H9 (cell line): ENCODE measurements around the gene ACAD8. TPM values are rescaled to one million over a fixed set of nuclear protein-coding genes. Genes with fewer than 3 reads are reported as not detected.

Experiments
- DNase-seq: peaks from one replicate; pipeline ENCODE4 v3.0.0-alpha.2; 2017
- H2AFZ ChIP-seq: one replicate; pipeline ENCODE4 v1.6.1; 2013; ENCODE audit warnings: mild to moderate bottlenecking, low read length, control low read depth, moderate library complexity
- H2AK5ac ChIP-seq: 2 replicates; pipeline ENCODE4 v1.6.1; 2013; ENCODE audit warnings: low read length, control low read depth, mixed read lengths; ENCODE audit not compliant: insufficient read length
- H2BK120ac ChIP-seq: one replicate; pipeline ENCODE4 v1.6.1; 2013; ENCODE audit warnings: low read depth, mild to moderate bottlenecking, low read length, control low read depth, inconsistent platforms; ENCODE audit not compliant: poor library complexity, severe bottlenecking
- H2BK12ac ChIP-seq: 2 replicates; pipeline ENCODE4 v1.6.1; 2013; ENCODE audit warnings: low read length, control low read depth, mixed read lengths, low read depth; ENCODE audit not compliant: insufficient read length
- H2BK15ac ChIP-seq: 2 replicates; pipeline ENCODE4 v1.6.1; 2013; ENCODE audit warnings: low read depth, low read length, control low read depth
- H2BK20ac ChIP-seq: one replicate; pipeline ENCODE4 v1.6.1; 2013; ENCODE audit warnings: low read depth, mild to moderate bottlenecking, low read length, control low read depth, inconsistent platforms; ENCODE audit not compliant: poor library complexity, severe bottlenecking
- H2BK5ac ChIP-seq: 2 replicates; pipeline ENCODE4 v1.6.1; 2013; ENCODE audit warnings: low read length, control low read depth, mixed read lengths; ENCODE audit not compliant: insufficient read length
- H3K14ac ChIP-seq: 2 replicates; pipeline ENCODE4 v1.6.1; 2013; ENCODE audit warnings: low read length, control low read depth; ENCODE audit not compliant: insufficient read depth
- H3K18ac ChIP-seq: 2 replicates; pipeline ENCODE4 v1.6.1; 2013; ENCODE audit warnings: low read depth, mild to moderate bottlenecking, mixed read lengths, low read length, control low read depth; ENCODE audit not compliant: insufficient read length
- H3K23ac ChIP-seq: 2 replicates; pipeline ENCODE4 v1.6.1; 2013; ENCODE audit warnings: low read length, control low read depth, mixed read lengths, low read depth; ENCODE audit not compliant: insufficient read length
- H3K23me2 ChIP-seq: 2 replicates; pipeline ENCODE4 v1.6.1; 2013; ENCODE audit warnings: low read depth, mild to moderate bottlenecking, mixed read lengths, low read length, control low read depth; ENCODE audit not compliant: insufficient read length, poor library complexity, severe bottlenecking
- H3K27ac ChIP-seq: 2 replicates; pipeline ENCODE4 v1.5.1; 2013; ENCODE audit warnings: low read length, control low read depth, mixed read lengths, low read depth; ENCODE audit not compliant: insufficient read length
- H3K27me3 ChIP-seq: 2 replicates; pipeline ENCODE4 v1.6.1; 2013; ENCODE audit warnings: low read length, control low read depth, inconsistent platforms; ENCODE audit not compliant: insufficient read depth
- H3K4ac ChIP-seq: 2 replicates; pipeline ENCODE4 v1.6.1; 2013; ENCODE audit warnings: low read depth, mild to moderate bottlenecking, control low read depth, inconsistent platforms, low read length, moderate library complexity
- H3K4me1 ChIP-seq: 2 replicates; pipeline ENCODE4 v1.6.1; 2013; ENCODE audit warnings: low read length, control low read depth, inconsistent platforms; ENCODE audit not compliant: insufficient read depth
- H3K4me2 ChIP-seq: 2 replicates; pipeline ENCODE4 v1.6.1; 2013; ENCODE audit warnings: low read length, control low read depth, mixed read lengths; ENCODE audit not compliant: insufficient read length, insufficient read depth
- H3K56ac ChIP-seq: 2 replicates; pipeline ENCODE4 v1.6.1; 2013; ENCODE audit warnings: low read depth, mild to moderate bottlenecking, mixed read lengths, low read length, control low read depth; ENCODE audit not compliant: insufficient read length
- H3K79me1 ChIP-seq: 2 replicates; pipeline ENCODE4 v1.6.1; 2013; ENCODE audit warnings: low read depth, mild to moderate bottlenecking, moderate library complexity, low read length, control low read depth, inconsistent platforms; ENCODE audit not compliant: insufficient read depth, poor library complexity, severe bottlenecking
- H3K79me2 ChIP-seq: 2 replicates; pipeline ENCODE4 v1.6.1; 2013; ENCODE audit warnings: low read length, control low read depth, inconsistent platforms; ENCODE audit not compliant: insufficient read depth
- H3K9ac ChIP-seq: 2 replicates; pipeline ENCODE4 v1.6.1; 2013; ENCODE audit warnings: low read length, control low read depth, mixed read lengths; ENCODE audit not compliant: insufficient read length; ENCODE audit errors: extremely low read depth
- H3K9me3 ChIP-seq: one replicate; pipeline ENCODE4 v1.6.1; 2013; ENCODE audit warnings: low read depth, low read length, inconsistent platforms; ENCODE audit not compliant: control insufficient read depth
- H3T11ph ChIP-seq: one replicate; pipeline ENCODE4 v1.6.1; 2013; ENCODE audit warnings: mild to moderate bottlenecking, low read length, control low read depth, inconsistent platforms
- H4K20me1 ChIP-seq: one replicate; pipeline ENCODE4 v1.6.1; 2013; ENCODE audit not compliant: control insufficient read depth, insufficient read length, insufficient read depth
- H4K5ac ChIP-seq: 2 replicates; pipeline ENCODE4 v1.6.1; 2013; ENCODE audit warnings: low read depth, mild to moderate bottlenecking, mixed read lengths, low read length, control low read depth; ENCODE audit not compliant: insufficient read length
- H4K8ac ChIP-seq: replicated peaks from 2 replicates; pipeline ENCODE4 v1.6.1; 2013; ENCODE audit warnings: low read length, control low read depth, mixed read lengths, low read depth; ENCODE audit not compliant: insufficient read length
- H4K91ac ChIP-seq: 2 replicates; pipeline ENCODE4 v1.6.1; 2013; ENCODE audit warnings: low read depth, mild to moderate bottlenecking, moderate library complexity, mixed read lengths, low read length, control low read depth; ENCODE audit not compliant: insufficient read length
- H3K27ac Mint-ChIP-seq, 3 experiments: 2 replicates in 2 of 3; 3 replicates in 1 of 3; pipeline ENCODE4 v1.8.0; 2020 to 2021; ENCODE audit warnings: mixed read lengths in 3 of 3, mild to moderate bottlenecking in 1 of 3, moderate library complexity in 1 of 3
- H3K27me3 Mint-ChIP-seq: 2 replicates; pipeline ENCODE4 v1.8.0; 2021; ENCODE audit warnings: low read depth, mild to moderate bottlenecking, moderate library complexity, mixed read lengths
- H3K36me3 Mint-ChIP-seq, 3 experiments: 2 replicates in 2 of 3; 3 replicates in 1 of 3; pipeline ENCODE4 v1.8.0; 2020 to 2021; ENCODE audit warnings: low read depth in 3 of 3, mixed read lengths in 3 of 3; ENCODE audit not compliant: insufficient read depth in 1 of 3
- H3K4me1 Mint-ChIP-seq, 2 experiments: 2 replicates each; pipeline ENCODE4 v1.8.0; 2020; ENCODE audit warnings: mixed read lengths in 2 of 2
- H3K4me3 Mint-ChIP-seq, 2 experiments: 2 replicates in 1 of 2; 3 replicates in 1 of 2; pipeline ENCODE4 v1.8.0; 2020 to 2021; ENCODE audit warnings: mild to moderate bottlenecking in 2 of 2, mixed read lengths in 2 of 2, moderate library complexity in 1 of 2
- H3K9me3 Mint-ChIP-seq, 2 experiments: 2 replicates in 1 of 2; 3 replicates in 1 of 2; pipeline ENCODE4 v1.8.0; 2020; ENCODE audit warnings: mild to moderate bottlenecking in 2 of 2, mixed read lengths in 2 of 2, moderate library complexity in 1 of 2
- WGBS: extraction: QIAGEN DNeasy Blood & Tissue Kit; methylation state at CpG from one replicate; pipeline ENCODE4 v1.1.7; 2013; ENCODE audit warnings: missing lambda C conversion rate, low lambda C conversion rate, mixed read lengths; ENCODE audit not compliant: insufficient read length; ENCODE audit errors: extremely low coverage; 5-methylcytosine and 5-hydroxymethylcytosine counted together
- total RNA-seq: library from RNA; stranded (reverse); gene quantifications from 2 replicates; pipeline ENCODE4 v1.2.1, GENCODE V29; 2021
- TF ChIP-seq, protein P1 (sequence below): fragments of 200-600 bp; sonication (generic); conservative IDR thresholded peaks from 3 replicates; pipeline ENCODE4 v1.8.0; 2021; ENCODE audit warnings: antibody characterized with exemption, mild to moderate bottlenecking

ACAD8 gene
- total RNA-seq, 1 experiment from 2014 or later = 46.8 TPM

DNA sequence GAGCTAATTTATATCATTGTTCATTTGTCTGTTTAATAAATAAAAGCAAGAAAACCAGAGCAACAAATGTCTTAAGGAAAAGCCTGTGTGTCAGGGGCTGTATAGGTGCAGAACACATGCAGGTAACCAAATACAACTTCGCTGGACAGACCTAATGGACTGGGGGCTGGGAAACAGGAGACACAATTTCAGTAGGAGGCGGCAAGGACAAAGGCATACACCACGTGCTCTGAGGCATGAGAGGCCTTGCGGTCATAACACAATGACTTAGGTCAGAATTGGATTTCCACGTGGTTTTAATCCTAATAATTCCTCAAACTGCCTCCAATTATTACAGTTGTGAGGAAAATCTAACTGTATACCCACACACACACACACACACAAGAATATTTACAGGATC is 14.1 kb downstream of the ACAD8 start:
- no CpG with 5 or more reads among the region's 5 CpGs for WGBS
- Histone ChIP-seq H3K27ac (no peak overlapping the region), H2BK15ac (no peak overlapping the region), H3K4me2 (no peak overlapping the region), H3K4me1 (peaks cover 24% of the 10 kb centered on the region), H2AFZ (no peak overlapping the region), H2BK20ac (no peak overlapping the region), H3K56ac (no peak overlapping the region), H3K4ac (no peak overlapping the region), H3K79me1 (no peaks in the 10 kb centered on the region), H4K20me1 (no peaks in the 10 kb centered on the region), H3K9ac (no peak overlapping the region), H4K8ac (no peak overlapping the region), H3T11ph (no peak overlapping the region), H2BK12ac (no peak overlapping the region), H3K79me2 (peaks cover 5% of the 10 kb centered on the region; the same call in 1 of the 2 replicates), H3K23ac (no peak overlapping the region), H3K18ac (no peak overlapping the region), H3K27me3 (no peaks in the 10 kb centered on the region), H2BK120ac (no peak overlapping the region), H2BK5ac (no peak overlapping the region), H4K91ac (no peak overlapping the region), H3K9me3 (no peaks in the 10 kb centered on the region), H2AK5ac (no peak overlapping the region), H3K14ac (no peak overlapping the region), H4K5ac (no peak overlapping the region), H3K23me2 (no peaks in the 10 kb centered on the region)
- no peaks in the 10 kb centered on the region for H3K27me3 Mint-ChIP-seq
- H3K9me3 Mint-ChIP-seq = no peaks in the 10 kb centered on the region
- no peak for DNase-seq
- H3K4me1 Mint-ChIP-seq = peaks cover 47 to 50% of the 10 kb centered on the region in 2 experiments
- peak overlapping the region in 1 of 3 experiments; percentile 18; a peak in 1 of 7 replicates for H3K27ac Mint-ChIP-seq
- TF ChIP-seq, protein P1, sequence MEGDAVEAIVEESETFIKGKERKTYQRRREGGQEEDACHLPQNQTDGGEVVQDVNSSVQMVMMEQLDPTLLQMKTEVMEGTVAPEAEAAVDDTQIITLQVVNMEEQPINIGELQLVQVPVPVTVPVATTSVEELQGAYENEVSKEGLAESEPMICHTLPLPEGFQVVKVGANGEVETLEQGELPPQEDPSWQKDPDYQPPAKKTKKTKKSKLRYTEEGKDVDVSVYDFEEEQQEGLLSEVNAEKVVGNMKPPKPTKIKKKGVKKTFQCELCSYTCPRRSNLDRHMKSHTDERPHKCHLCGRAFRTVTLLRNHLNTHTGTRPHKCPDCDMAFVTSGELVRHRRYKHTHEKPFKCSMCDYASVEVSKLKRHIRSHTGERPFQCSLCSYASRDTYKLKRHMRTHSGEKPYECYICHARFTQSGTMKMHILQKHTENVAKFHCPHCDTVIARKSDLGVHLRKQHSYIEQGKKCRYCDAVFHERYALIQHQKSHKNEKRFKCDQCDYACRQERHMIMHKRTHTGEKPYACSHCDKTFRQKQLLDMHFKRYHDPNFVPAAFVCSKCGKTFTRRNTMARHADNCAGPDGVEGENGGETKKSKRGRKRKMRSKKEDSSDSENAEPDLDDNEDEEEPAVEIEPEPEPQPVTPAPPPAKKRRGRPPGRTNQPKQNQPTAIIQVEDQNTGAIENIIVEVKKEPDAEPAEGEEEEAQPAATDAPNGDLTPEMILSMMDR = no peak
- H3K4me3 Mint-ChIP-seq = no peak overlapping the region
- peaks cover 1 to 26% (median 19%) of the 10 kb centered on the region in 3 experiments; a peak in 5 of 7 replicates for H3K36me3 Mint-ChIP-seq
